Natural killer cell (primary cell): ENCODE measurements around the gene SYNJ2. TPM values are rescaled to one million over a fixed set of nuclear protein-coding genes. Genes with fewer than 3 reads are reported as not detected.

Source experiments
- ATAC-seq, 3 donors: fragments of 150-1000 bp in 2 of 3; fragments of 200-7000 bp in 1 of 3; cut with Tn5 transposase; 1 replicate in 1 of 3; 2 replicates in 2 of 3; pipeline ENCODE4 v1.10.0; 2021; ENCODE audit warnings: mild to moderate bottlenecking in 2 of 3, moderate library complexity in 2 of 3
- DNase-seq, 2 donors: peaks; one replicate each; pipeline versions ENCODE4 v3.0.0 to v3.0.0-alpha.2; 2013 to 2021; ENCODE audit warnings: mixed read lengths in 1 of 2
- H3K27ac ChIP-seq: one replicate; pipeline ENCODE4 v1.5.1; 2013; ENCODE audit warnings: mild to moderate bottlenecking, low read length
- H3K27me3 ChIP-seq: one replicate; pipeline ENCODE4 v1.6.1; 2013; ENCODE audit warnings: low read length; ENCODE audit not compliant: control insufficient read depth, insufficient read depth
- H3K36me3 ChIP-seq: one replicate; pipeline ENCODE4 v1.6.1; 2013; ENCODE audit warnings: low read length; ENCODE audit not compliant: control insufficient read depth, insufficient read depth
- H3K4me1 ChIP-seq: one replicate; pipeline ENCODE4 v1.6.1; 2013; ENCODE audit warnings: low read length; ENCODE audit not compliant: control insufficient read depth, insufficient read depth
- H3K4me3 ChIP-seq: one replicate; pipeline ENCODE4 v1.5.1; 2013; ENCODE audit warnings: low read length
- H3K9me3 ChIP-seq: one replicate; pipeline ENCODE4 v1.6.1; 2013; ENCODE audit warnings: low read length; ENCODE audit not compliant: control insufficient read depth, insufficient read depth
- H3K27ac Mint-ChIP-seq, 2 donors: one replicate each; pipeline ENCODE4 v1.8.0; 2022; ENCODE audit warnings: mild to moderate bottlenecking in 2 of 2, mixed read lengths in 2 of 2, moderate library complexity in 1 of 2
- H3K27me3 Mint-ChIP-seq, 2 donors: one replicate each; pipeline ENCODE4 v1.8.0; 2022; ENCODE audit warnings: low read depth in 2 of 2, mixed read lengths in 2 of 2
- H3K36me3 Mint-ChIP-seq: one replicate; pipeline ENCODE4 v1.8.0; 2022; ENCODE audit warnings: mixed read lengths
- H3K4me1 Mint-ChIP-seq, 2 donors: one replicate each; pipeline ENCODE4 v1.8.0; 2022; ENCODE audit warnings: mixed read lengths in 2 of 2
- H3K4me3 Mint-ChIP-seq: one replicate; pipeline ENCODE4 v1.8.0; 2022; ENCODE audit warnings: mild to moderate bottlenecking, moderate library complexity, mixed read lengths
- H3K9me3 Mint-ChIP-seq, 2 donors: one replicate each; pipeline ENCODE4 v1.8.0; 2022; ENCODE audit warnings: mixed read lengths in 2 of 2
- WGBS: methylation state at CpG from one replicate; pipeline ENCODE4 v1.1.7; 2013; ENCODE audit warnings: missing lambda C conversion rate; ENCODE audit not compliant: insufficient coverage; 5-methylcytosine and 5-hydroxymethylcytosine counted together
- intact Hi-C: fragments of 100-400 bp; cut with micrococcal nuclease; formaldehyde crosslinking; loops from one replicate; pipeline ENCODE4 v1.14.2; 2022
- total RNA-seq, 4 donors: library from RNA; stranded (reverse); fragments of 120-200 nt in 1 of 4; gene quantifications; one replicate each; pipeline versions ENCODE4 v1.2.3 to v1.2.4, GENCODE V29; 2013 to 2022
- TF ChIP-seq, protein P1 (sequence below): fragments of 200-600 bp; IDR thresholded peaks from one replicate; pipeline ENCODE4 v1.8.0; 2022; ENCODE audit warnings: antibody characterized with exemption

The SYNJ2 gene
- total RNA-seq, 3 donors from 2014 or later (not counting 1 experiment from before 2014, with no cell fraction given), result 24.4 to 47.0 (median 28.0) TPM

GRCh38 chr6:158059108-158059507, 77.4 kb downstream of the SYNJ2 start:
- H3K27me3 Mint-ChIP-seq, result no peaks in the 10 kb centered on the region
- H3K4me1 Mint-ChIP-seq, result peaks cover 0 to 6% of the 10 kb centered on the region in 2 donors
- Histone ChIP-seq H3K27me3 (no peaks in the 10 kb centered on the region), H3K27ac (no peak overlapping the region), H3K4me1 (peaks cover 15% of the 10 kb centered on the region), H3K4me3 (no peak overlapping the region), H3K36me3 (no peaks in the 10 kb centered on the region), H3K9me3 (no peaks in the 10 kb centered on the region)
- intact Hi-C loops, result no loop called here
- H3K36me3 Mint-ChIP-seq, result no peaks in the 10 kb centered on the region
- no peak for DNase-seq
- TF ChIP-seq, protein P1, sequence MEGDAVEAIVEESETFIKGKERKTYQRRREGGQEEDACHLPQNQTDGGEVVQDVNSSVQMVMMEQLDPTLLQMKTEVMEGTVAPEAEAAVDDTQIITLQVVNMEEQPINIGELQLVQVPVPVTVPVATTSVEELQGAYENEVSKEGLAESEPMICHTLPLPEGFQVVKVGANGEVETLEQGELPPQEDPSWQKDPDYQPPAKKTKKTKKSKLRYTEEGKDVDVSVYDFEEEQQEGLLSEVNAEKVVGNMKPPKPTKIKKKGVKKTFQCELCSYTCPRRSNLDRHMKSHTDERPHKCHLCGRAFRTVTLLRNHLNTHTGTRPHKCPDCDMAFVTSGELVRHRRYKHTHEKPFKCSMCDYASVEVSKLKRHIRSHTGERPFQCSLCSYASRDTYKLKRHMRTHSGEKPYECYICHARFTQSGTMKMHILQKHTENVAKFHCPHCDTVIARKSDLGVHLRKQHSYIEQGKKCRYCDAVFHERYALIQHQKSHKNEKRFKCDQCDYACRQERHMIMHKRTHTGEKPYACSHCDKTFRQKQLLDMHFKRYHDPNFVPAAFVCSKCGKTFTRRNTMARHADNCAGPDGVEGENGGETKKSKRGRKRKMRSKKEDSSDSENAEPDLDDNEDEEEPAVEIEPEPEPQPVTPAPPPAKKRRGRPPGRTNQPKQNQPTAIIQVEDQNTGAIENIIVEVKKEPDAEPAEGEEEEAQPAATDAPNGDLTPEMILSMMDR, result no peak
- H3K9me3 Mint-ChIP-seq, result no peaks in the 10 kb centered on the region
- no peak for ATAC-seq
- no peak overlapping the region for H3K4me3 Mint-ChIP-seq
- WGBS, result 95% methylated on average over 11 of the region's 13 CpGs
- no peak overlapping the region for H3K27ac Mint-ChIP-seq

DNA sequence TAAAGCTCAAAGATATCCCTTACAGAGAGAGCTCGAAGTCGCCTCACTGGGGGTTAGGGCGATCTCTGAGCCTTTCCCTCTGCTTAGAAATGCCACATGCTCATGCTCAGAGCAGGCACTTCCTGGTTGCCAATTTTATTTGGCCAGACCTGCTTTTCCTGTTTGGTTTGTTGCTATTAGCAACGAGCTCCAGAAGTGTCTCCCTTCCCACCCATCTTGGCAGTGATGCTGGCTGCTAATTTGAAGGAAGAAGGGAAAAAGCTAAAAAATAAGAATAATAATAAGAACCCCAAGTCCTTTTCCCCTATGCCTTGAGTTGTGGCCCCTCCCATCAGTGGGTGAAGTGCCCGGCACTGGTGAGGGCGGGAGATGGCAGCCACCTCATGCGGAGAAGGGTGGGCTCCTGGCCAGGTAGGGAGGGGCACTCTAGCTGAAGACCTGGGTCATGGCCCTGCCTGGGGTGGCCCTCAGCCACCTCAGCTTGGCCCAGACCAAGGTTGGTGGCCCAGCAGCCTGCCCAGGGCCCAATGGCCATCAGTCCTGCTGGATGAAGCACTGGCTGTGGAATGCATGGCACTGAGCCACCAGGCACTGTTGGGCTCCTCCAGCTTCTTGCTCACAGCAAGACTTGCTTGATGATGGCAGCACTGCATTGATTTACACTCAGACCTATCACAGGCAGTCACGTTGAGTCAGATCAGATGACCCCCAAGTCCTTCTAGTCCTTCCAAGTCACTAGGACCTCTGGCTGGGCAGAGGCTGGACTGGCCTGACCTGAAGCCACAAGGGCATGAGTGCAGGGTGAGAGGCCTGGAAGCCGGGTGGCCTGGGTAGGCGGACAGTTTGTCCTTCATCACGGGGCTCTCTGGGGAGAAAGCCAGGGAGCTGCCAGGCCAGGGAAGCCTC, 79.0 kb downstream of the SYNJ2 start:
- 94% methylated on average over 10 of the region's 11 CpGs for WGBS
- H3K36me3 ChIP-seq, result peaks cover 4% of the 10 kb centered on the region
- DNase-seq (peak in 1 of 2 donors; percentile 38), ATAC-seq (no peak)
- Mint-ChIP-seq H3K36me3 (no peaks in the 10 kb centered on the region), H3K4me3 (no peak overlapping the region), H3K27ac (no peak overlapping the region), H3K9me3 (no peaks in the 10 kb centered on the region), H3K4me1 (peaks cover 0 to 6% of the 10 kb centered on the region in 2 donors), H3K27me3 (no peaks in the 10 kb centered on the region)
- intact Hi-C loops, result no loop called here
- no peak overlapping the region for H3K4me3 ChIP-seq
- peaks cover 15% of the 10 kb centered on the region for H3K4me1 ChIP-seq
- H3K9me3 ChIP-seq, result no peaks in the 10 kb centered on the region
- TF ChIP-seq, protein P1, result no peak
- H3K27me3 ChIP-seq, result no peaks in the 10 kb centered on the region
- no peak overlapping the region for H3K27ac ChIP-seq

DNA sequence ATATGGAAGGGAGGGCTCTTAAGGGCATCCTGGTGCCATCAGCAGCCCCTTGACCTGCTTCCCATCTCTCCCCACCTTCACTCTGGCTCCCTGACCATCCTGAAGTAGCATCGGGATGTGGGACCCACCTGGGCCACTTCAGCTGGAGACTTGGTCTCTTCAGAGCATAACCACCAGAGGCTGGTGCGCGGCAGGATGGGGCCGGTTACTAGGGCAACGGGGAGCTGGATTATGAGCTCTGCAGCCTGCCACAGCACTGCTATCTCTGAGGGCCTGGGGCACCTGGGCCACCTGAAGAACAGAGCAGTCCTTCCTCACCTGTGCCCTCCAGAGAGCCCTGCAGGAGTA, 79.7 kb downstream of the SYNJ2 start:
- TF ChIP-seq, protein P1, result no peak
- Mint-ChIP-seq H3K4me1 (peaks cover 0 to 6% of the 10 kb centered on the region in 2 donors), H3K4me3 (no peak overlapping the region), H3K36me3 (no peaks in the 10 kb centered on the region), H3K27me3 (no peaks in the 10 kb centered on the region), H3K27ac (no peak overlapping the region), H3K9me3 (no peaks in the 10 kb centered on the region)
- Histone ChIP-seq H3K36me3 (peaks cover 4% of the 10 kb centered on the region), H3K4me1 (peaks cover 15% of the 10 kb centered on the region), H3K4me3 (no peak overlapping the region), H3K27me3 (no peaks in the 10 kb centered on the region), H3K9me3 (no peaks in the 10 kb centered on the region), H3K27ac (no peak overlapping the region)
- intact Hi-C loops, result no loop called here
- 94% methylated on average over 5 of the region's 5 CpGs for WGBS
- ATAC-seq, result no peak
- no peak for DNase-seq
